GM23338 (cell line): Measurements from ENCODE around the gene FAM111A. TPM values are rescaled to one million over a fixed set of nuclear protein-coding genes. Genes with fewer than 3 reads are reported as not detected.
A peak's percentile ranks its signal among the peaks of the same experiment; 100 is the strongest.

Experiments
- ATAC-seq: fragments of 200-7000 bp; cut with Tn5 transposase; 3 replicates; pipeline ENCODE4 v1.9.1; 2020
- DNase-seq: peaks from one replicate; pipeline ENCODE4 v3.0.0-alpha.2; 2015; ENCODE audit warnings: low spot score
- H2AFZ ChIP-seq: fragments of 200-600 bp; sonication (generic); 2 replicates; pipeline ENCODE4 v1.8.0; 2016; ENCODE audit warnings: antibody characterized with exemption, mild to moderate bottlenecking, moderate library complexity
- H3F3A ChIP-seq: fragments of 200-600 bp; sonication (generic); replicated peaks from 2 replicates; pipeline ENCODE4 v1.8.0; 2017; ENCODE audit warnings: antibody characterized with exemption, mixed run types, low read depth
- H3K27ac ChIP-seq: fragments of 200-600 bp; sonication (generic); 2 replicates; pipeline ENCODE4 v1.6.1; 2016; ENCODE audit warnings: low read depth
- H3K27me3 ChIP-seq: fragments of 200-600 bp; sonication (generic); 2 replicates; pipeline ENCODE4 v1.8.0; 2016; ENCODE audit warnings: mild to moderate bottlenecking, mixed run types, moderate library complexity; ENCODE audit not compliant: insufficient read depth
- H3K36me3 ChIP-seq: fragments of 200-600 bp; sonication (generic); 2 replicates; pipeline ENCODE4 v1.8.0; 2016; ENCODE audit warnings: mild to moderate bottlenecking; ENCODE audit not compliant: insufficient read depth
- H3K4me1 ChIP-seq: fragments of 200-600 bp; sonication (generic); 2 replicates; pipeline ENCODE4 v1.8.0; 2016; ENCODE audit warnings: mild to moderate bottlenecking, moderate library complexity; ENCODE audit not compliant: insufficient read depth
- H3K4me2 ChIP-seq: fragments of 200-600 bp; sonication (generic); 2 replicates; pipeline ENCODE4 v1.7.1; 2017; ENCODE audit warnings: mixed run types
- H3K4me3 ChIP-seq: fragments of 200-600 bp; sonication (generic); 2 replicates; pipeline ENCODE4 v1.6.1; 2016; ENCODE audit warnings: mixed run types
- H3K79me2 ChIP-seq: fragments of 200-600 bp; sonication (generic); replicated peaks from 2 replicates; pipeline ENCODE4 v1.8.0; 2017; ENCODE audit warnings: mild to moderate bottlenecking; ENCODE audit not compliant: insufficient read depth
- H3K9me2 ChIP-seq: fragments of 200-600 bp; sonication (generic); 2 replicates; pipeline ENCODE4 v1.8.0; 2017; ENCODE audit not compliant: insufficient read depth
- H4K20me1 ChIP-seq: fragments of 200-600 bp; sonication (generic); replicated peaks from 2 replicates; pipeline ENCODE4 v1.8.0; 2017; ENCODE audit warnings: mild to moderate bottlenecking; ENCODE audit not compliant: insufficient read depth
- H3K27ac Mint-ChIP-seq: 2 replicates; pipeline ENCODE4 v1.8.0; 2020; ENCODE audit warnings: inconsistent platforms, mild to moderate bottlenecking, moderate library complexity, mixed read lengths
- H3K27me3 Mint-ChIP-seq: 3 replicates; pipeline ENCODE4 v1.8.0; 2022; ENCODE audit warnings: low read depth, mild to moderate bottlenecking, moderate library complexity, mixed read lengths, inconsistent platforms; ENCODE audit not compliant: insufficient read depth, poor library complexity
- H3K36me3 Mint-ChIP-seq: 3 replicates; pipeline ENCODE4 v1.8.0; 2021; ENCODE audit warnings: low read depth, mild to moderate bottlenecking, inconsistent platforms, moderate library complexity, mixed read lengths
- H3K4me1 Mint-ChIP-seq: 3 replicates; pipeline ENCODE4 v1.8.0; 2020; ENCODE audit warnings: mild to moderate bottlenecking, inconsistent platforms, mixed read lengths
- H3K4me3 Mint-ChIP-seq: 3 replicates; pipeline ENCODE4 v1.8.0; 2021; ENCODE audit warnings: moderate library complexity, mild to moderate bottlenecking, inconsistent platforms, mixed read lengths
- H3K9me3 Mint-ChIP-seq: 3 replicates; pipeline ENCODE4 v1.8.0; 2020; ENCODE audit warnings: moderate library complexity, mild to moderate bottlenecking, inconsistent platforms, mixed read lengths
- CREB1 ChIP-seq: fragments of 250-450 bp; sonication (Bioruptor Pico); IDR thresholded peaks from 2 replicates; pipeline ENCODE4 v1.5.0; 2020; ENCODE audit warnings: low read depth, mild to moderate bottlenecking, moderate library complexity
- POLR2AphosphoS5 ChIP-seq: IDR thresholded peaks from 2 replicates; pipeline ENCODE4 v1.6.1; 2016; ENCODE audit warnings: antibody characterized with exemption, low read depth
- ZNF331 ChIP-seq: fragments of 250-450 bp; sonication (Bioruptor Pico); IDR thresholded peaks from 2 replicates; pipeline ENCODE4 v1.5.0; 2020; ENCODE audit warnings: low read depth, mild to moderate bottlenecking, moderate library complexity
- ZNF462 ChIP-seq: fragments of 250-450 bp; sonication (Bioruptor Pico); IDR thresholded peaks from 2 replicates; pipeline ENCODE4 v1.5.0; 2020; ENCODE audit warnings: mild to moderate bottlenecking, moderate library complexity
- polyA plus RNA-seq: library from polyadenylated mRNA; unstranded; fragments of >200 nt; fragmentation: Nextera tagmentation; extraction: Ambion mirVana; gene quantifications from 2 replicates; pipeline ENCODE4 v1.2.1, GENCODE V29; 2016
- total RNA-seq: library from RNA; depleted of rRNA; stranded (reverse); fragments of >200 nt; shearing (Covaris generic); gene quantifications from 2 replicates; pipeline ENCODE4 v1.2.3, GENCODE V29; 2014
- TF ChIP-seq, protein P1 (sequence below), 2 experiments: fragments of 200-600 bp in 1 of 2; sonication (generic) in 1 of 2; conservative IDR thresholded peaks; 2 replicates each; pipeline versions ENCODE4 v1.5.1 to v1.6.1; 2016 to 2017; ENCODE audit warnings: antibody characterized with exemption in 2 of 2, low read depth in 2 of 2, mild to moderate bottlenecking in 2 of 2, moderate library complexity in 1 of 2

FAM111A gene
- total and polyA plus RNA-seq, 2 experiments from 2014 or later: 23.0 to 38.1 TPM

DNA sequence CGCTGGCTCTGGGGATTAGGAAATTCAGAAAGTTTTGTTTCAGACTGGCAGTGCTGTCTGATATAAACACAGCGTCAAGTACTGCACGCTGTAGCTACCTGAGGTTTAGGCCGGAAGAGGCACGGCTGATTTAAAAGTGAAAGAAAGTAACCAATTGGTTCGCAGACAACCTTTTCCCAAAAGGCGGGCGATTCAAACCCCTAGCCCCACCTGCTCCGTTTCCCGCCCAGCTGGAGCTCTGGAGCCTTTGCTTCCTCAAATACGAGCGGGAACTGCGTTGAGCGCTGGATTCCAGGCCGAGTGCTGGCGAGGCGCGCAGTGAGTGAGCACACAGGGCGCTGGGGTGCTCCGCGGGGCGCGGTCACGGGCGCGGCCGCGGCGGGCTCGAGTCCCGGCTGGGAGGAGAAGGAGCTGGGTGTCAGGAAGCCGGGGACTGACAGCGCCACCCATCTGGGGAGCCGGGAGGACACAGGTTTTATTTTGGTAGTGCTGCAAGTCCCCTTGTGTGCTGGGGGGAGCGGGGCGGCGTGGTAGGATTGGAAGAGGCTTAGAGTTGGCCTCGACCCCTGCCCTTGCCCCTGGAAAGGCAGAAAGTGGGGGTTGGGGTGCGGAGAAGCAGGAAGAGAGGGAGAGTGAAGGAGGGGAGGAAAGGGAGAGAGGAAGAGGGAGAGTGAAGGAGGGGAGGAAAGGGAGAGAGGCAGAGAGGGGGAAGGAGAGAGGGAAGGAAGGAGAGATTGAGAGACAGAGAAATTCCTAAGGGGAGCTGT is 2.1 kb downstream of the FAM111A start:
- peak overlapping the region; percentile 84 for H3K4me2 ChIP-seq
- H3K79me2 ChIP-seq: peaks cover 24% of the 10 kb centered on the region; the same call in 1 of the 2 replicates
- Mint-ChIP-seq H3K27me3 (peaks cover 13% of the 10 kb centered on the region), H3K4me1 (peaks cover 25% of the 10 kb centered on the region), H3K27ac (peak overlapping the region; percentile 77), H3K9me3 (peaks cover 13% of the 10 kb centered on the region), H3K4me3 (peak overlapping the region; percentile 92), H3K36me3 (peaks cover 32% of the 10 kb centered on the region)
- peaks cover 7% of the 10 kb centered on the region; the same call in 1 of the 2 replicates for H3F3A ChIP-seq
- H3K36me3 ChIP-seq: peaks cover 14% of the 10 kb centered on the region; the same call in 1 of the 2 replicates
- TF ChIP-seq ZNF462 (CRISPR knock-in tag): no peak
- peak; percentile 49; the same call in 1 of the 2 replicates for TF ChIP-seq POLR2AphosphoS5
- TF ChIP-seq CREB1: peak; percentile 58
- TF ChIP-seq, protein P1, sequence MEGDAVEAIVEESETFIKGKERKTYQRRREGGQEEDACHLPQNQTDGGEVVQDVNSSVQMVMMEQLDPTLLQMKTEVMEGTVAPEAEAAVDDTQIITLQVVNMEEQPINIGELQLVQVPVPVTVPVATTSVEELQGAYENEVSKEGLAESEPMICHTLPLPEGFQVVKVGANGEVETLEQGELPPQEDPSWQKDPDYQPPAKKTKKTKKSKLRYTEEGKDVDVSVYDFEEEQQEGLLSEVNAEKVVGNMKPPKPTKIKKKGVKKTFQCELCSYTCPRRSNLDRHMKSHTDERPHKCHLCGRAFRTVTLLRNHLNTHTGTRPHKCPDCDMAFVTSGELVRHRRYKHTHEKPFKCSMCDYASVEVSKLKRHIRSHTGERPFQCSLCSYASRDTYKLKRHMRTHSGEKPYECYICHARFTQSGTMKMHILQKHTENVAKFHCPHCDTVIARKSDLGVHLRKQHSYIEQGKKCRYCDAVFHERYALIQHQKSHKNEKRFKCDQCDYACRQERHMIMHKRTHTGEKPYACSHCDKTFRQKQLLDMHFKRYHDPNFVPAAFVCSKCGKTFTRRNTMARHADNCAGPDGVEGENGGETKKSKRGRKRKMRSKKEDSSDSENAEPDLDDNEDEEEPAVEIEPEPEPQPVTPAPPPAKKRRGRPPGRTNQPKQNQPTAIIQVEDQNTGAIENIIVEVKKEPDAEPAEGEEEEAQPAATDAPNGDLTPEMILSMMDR (conservative IDR thresholded peaks at IDR 0.05; ENCODE audit: low read depth in 2 of 2): peak; percentile 35 to 42
- TF ChIP-seq ZNF331 (CRISPR knock-in tag): no peak
- H3K4me1 ChIP-seq: peaks cover 26% of the 10 kb centered on the region
- peak overlapping the region; percentile 63 for H3K4me3 ChIP-seq
- peak; percentile 67 for ATAC-seq
- H3K27me3 ChIP-seq: peaks cover 4% of the 10 kb centered on the region; the same call in 1 of the 2 replicates
- peak overlapping the region; percentile 51 for H3K27ac ChIP-seq
- no peak overlapping the region for H2AFZ ChIP-seq
- H3K9me2 ChIP-seq: no peaks in the 10 kb centered on the region
- H4K20me1 ChIP-seq: no peaks in the 10 kb centered on the region
- peak; percentile 98 for DNase-seq
